GM10266 (cell line): ENCODE measurements around the gene NKX6-1.

Experiments used
- DNase-seq: peaks from one replicate; pipeline ENCODE4 v3.0.0; 2012; ENCODE audit errors: extremely low spot score
- CTCF ChIP-seq: IDR thresholded peaks from 2 replicates; pipeline ENCODE4 v1.5.1; 2012; ENCODE audit warnings: mild to moderate bottlenecking, low read depth; ENCODE audit not compliant: control insufficient read depth, insufficient read depth; ENCODE audit errors: missing control alignments

NKX6-1 gene

GRCh38 chr4:84504821-84505220 lies 5.7 kb upstream of the NKX6-1 start:
- no peak for TF ChIP-seq CTCF
- no peak for DNase-seq

GRCh38 chr4:84503495-84504437 lies 4.7 kb upstream of the NKX6-1 start:
- peak; percentile 67 for TF ChIP-seq CTCF
- DNase-seq: peak; percentile 70

- peak; percentile 5 for DNase-seq
- TF ChIP-seq CTCF: no peak
Observed at GRCh38 chr4:84502955-84503373, 3.9 kb upstream of the NKX6-1 start.

GRCh38 chr4:84502333-84502954 lies 3.4 kb upstream of the NKX6-1 start:
- no peak for DNase-seq
- TF ChIP-seq CTCF: no peak

GRCh38 chr4:84501721-84502267 lies 2.7 kb upstream of the NKX6-1 start:
- no peak for TF ChIP-seq CTCF
- no peak for DNase-seq

- no peak for TF ChIP-seq CTCF
- no peak for DNase-seq
Observed at GRCh38 chr4:84501202-84501503, 2.1 kb upstream of the NKX6-1 start.
